Neural progenitor cell (in vitro differentiated cells): ENCODE results near the gene PPFIA4.

ENCODE experiments used
- CTCF ChIP-seq: fragments of 200-600 bp; sonication (generic); IDR thresholded peaks from 2 replicates; pipeline ENCODE4 v1.5.1; 2017; ENCODE audit warnings: antibody characterized with exemption, mild to moderate bottlenecking
- EZH2 ChIP-seq: fragments of 200-600 bp; sonication (generic); IDR thresholded peaks from 2 replicates; pipeline ENCODE4 v1.6.1; 2017; ENCODE audit warnings: antibody characterized with exemption, mild to moderate bottlenecking, moderate library complexity
- EZH2phosphoT487 ChIP-seq: fragments of 200-600 bp; sonication (generic); IDR thresholded peaks from 2 replicates; pipeline ENCODE4 v1.6.1; 2017; ENCODE audit warnings: antibody characterized with exemption

GRCh38 chr1:203036135-203036534, 9.8 kb downstream of the PPFIA4 start:
- TF ChIP-seq CTCF (no peak), EZH2 (no peak), EZH2phosphoT487 (no peak)
